ENCODE results near the gene STYK1. TPM values are rescaled to one million over a fixed set of nuclear protein-coding genes. Genes with fewer than 3 reads are reported as not detected.

The STYK1 gene, protein sequence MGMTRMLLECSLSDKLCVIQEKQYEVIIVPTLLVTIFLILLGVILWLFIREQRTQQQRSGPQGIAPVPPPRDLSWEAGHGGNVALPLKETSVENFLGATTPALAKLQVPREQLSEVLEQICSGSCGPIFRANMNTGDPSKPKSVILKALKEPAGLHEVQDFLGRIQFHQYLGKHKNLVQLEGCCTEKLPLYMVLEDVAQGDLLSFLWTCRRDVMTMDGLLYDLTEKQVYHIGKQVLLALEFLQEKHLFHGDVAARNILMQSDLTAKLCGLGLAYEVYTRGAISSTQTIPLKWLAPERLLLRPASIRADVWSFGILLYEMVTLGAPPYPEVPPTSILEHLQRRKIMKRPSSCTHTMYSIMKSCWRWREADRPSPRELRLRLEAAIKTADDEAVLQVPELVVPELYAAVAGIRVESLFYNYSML
- total RNA-seq, result under 0.01 TPM in 1 of 2 replicates, not detected in the other

DNA sequence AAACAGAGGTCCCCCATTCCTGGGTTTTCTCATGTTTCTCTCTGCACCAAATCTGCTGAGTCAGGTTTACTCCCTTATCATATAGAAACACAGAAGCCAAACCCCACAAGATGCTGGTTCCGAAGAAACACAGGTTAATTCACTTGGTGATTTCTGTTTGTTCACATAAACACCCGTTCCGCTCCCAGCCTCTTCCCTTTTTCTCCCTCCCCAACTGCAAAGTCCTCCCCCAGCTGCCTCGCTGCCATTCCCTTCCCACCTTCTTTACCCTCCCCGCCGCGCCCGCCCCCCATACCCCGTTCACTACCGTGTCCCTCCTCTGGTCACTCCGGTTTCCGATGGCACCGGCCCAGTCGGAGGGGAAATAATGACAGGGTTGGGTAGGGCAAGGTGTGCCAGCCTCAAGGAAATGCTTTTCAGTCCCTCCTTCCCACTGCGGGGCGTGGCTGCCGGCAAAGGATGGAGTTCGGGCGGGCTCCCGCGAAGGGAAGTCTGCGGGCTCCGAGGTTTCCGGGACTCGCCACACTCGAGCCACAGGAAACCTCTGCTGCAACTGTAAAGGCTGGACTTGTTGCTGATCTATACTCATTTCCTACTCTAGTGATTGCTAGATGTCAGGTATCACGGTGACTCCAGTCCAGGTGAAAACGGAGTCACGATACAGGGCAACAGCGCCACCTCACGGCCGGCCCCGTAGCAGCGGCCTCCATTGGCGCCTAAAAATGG, at the start of gene STYK1:
Gene STYK1 (minus strand): TSS at position 394 of the 726 bp plus-strand sequence. CDS start 39,434 bp downstream, outside the sequence.

GRCh38 chr12:10722905-10723746, 49.3 kb upstream of the STYK1 start, which contains the start of gene YBX3:
Gene YBX3, minus strand, starts transcription at chr12:10723323. Its CDS starts 212 bp downstream, at chr12:10723111.

DNA sequence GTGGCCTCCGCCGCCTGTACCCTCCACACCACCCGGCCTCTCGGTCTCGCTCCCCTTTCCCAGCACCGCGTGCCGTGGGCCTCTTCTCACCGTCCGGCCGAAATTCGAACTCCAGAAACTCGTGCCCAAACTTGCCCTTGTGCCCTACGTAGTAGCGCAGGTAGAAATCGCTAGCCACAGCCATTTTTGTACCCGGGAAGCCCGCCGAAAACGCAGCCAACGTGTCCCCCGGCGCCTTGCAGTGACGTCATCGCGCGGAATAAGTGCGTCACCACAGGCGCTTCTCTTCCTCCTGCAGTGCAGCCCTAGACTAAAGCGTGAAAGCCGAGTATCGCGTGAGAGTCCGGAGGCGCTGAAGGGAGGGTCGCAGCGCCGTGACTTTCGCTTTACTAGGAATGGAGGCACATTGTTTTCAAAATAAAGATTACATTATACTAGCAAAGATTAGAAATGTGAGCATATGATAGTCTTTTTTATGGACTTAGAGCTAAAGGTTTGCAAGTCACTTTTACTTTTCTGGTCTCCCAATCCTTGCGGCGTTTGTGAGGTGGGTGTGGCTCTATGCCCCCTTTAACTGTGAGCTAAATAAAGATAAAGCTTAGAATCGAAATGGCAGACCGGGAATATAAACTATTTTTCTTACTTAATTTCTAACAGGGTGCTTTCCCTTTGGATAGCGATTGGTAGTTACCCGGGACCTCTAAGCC, 60.4 kb downstream of the STYK1 start, which contains the start of gene MAGOHB:
Gene MAGOHB (minus strand): TSS at position 261 of the 707 bp plus-strand sequence. CDS start 77 bp downstream, at position 184.

Other genes starting within 250 kb of the STYK1 start
- gene KLRC2, start 238.0 kb downstream of the STYK1 start, total RNA-seq, result not detected in 2 replicates
- not detected in 2 replicates for gene KLRC1, start 220.7 kb downstream of the STYK1 start, total RNA-seq
- gene EIF2S3B, start 168.2 kb downstream of the STYK1 start, total RNA-seq, result 0.30 and 0.50 TPM in 2 replicates
- gene MAGOHB, start 60.4 kb downstream of the STYK1 start, total RNA-seq, result 21.1 and 26.1 TPM in 2 replicates
- 199 and 200 TPM in 2 replicates for gene YBX3, start 49.3 kb upstream of the STYK1 start, total RNA-seq
- gene TAS2R7, start 128.6 kb upstream of the STYK1 start, total RNA-seq, result not detected in 2 replicates
- gene TAS2R8, start 133.2 kb upstream of the STYK1 start, total RNA-seq, result not detected in 2 replicates
- gene TAS2R9, start 136.1 kb upstream of the STYK1 start, total RNA-seq, result not detected in 2 replicates
- 0.67 TPM in 1 of 2 replicates, not detected in the other for gene TAS2R10, start 152.3 kb upstream of the STYK1 start, total RNA-seq
- gene PRR4, start 175.4 kb upstream of the STYK1 start, total RNA-seq, result 0.34 and 1.3 TPM in 2 replicates
- 8.8 and 9.2 TPM in 2 replicates for gene PRH1, start 210.2 kb upstream of the STYK1 start, total RNA-seq
- 0.15 and 0.17 TPM in 2 replicates for gene TAS2R13, start 235.5 kb upstream of the STYK1 start, total RNA-seq

Measured in bronchus fibroblast of lung (primary cell).